Brain microvascular endothelial cell (primary cell): Measurements from ENCODE around the gene CNIH3.

ENCODE experiments used
- DNase-seq: peaks from one replicate; pipeline ENCODE4 v3.0.0-alpha.2; 2020
- H3K27ac ChIP-seq: fragments of 250-450 bp; sonication (Bioruptor Pico); 2 replicates; pipeline ENCODE4 v1.5.1; 2020; ENCODE audit warnings: mild to moderate bottlenecking, moderate library complexity
- H3K27me3 ChIP-seq: fragments of 250-450 bp; sonication (Bioruptor Pico); replicated peaks from 2 replicates; pipeline ENCODE4 v1.5.1; 2020; ENCODE audit warnings: mild to moderate bottlenecking
- H3K36me3 ChIP-seq: fragments of 250-450 bp; sonication (Bioruptor Pico); replicated peaks from 2 replicates; pipeline ENCODE4 v1.5.1; 2020; ENCODE audit warnings: mild to moderate bottlenecking
- H3K4me3 ChIP-seq: 2 replicates; pipeline ENCODE4 v1.5.1; 2011; ENCODE audit warnings: low read depth, mild to moderate bottlenecking, control low read depth, low read length, moderate library complexity
- in situ Hi-C: cut with HindIII; loops from 2 replicates; pipeline ENCODE4 v1.10.0; 2017; ENCODE audit warnings: low sequenced_read_pairs, low pct_ligation_motif_present
- TF ChIP-seq, protein P1 (sequence below): IDR thresholded peaks from 2 replicates; pipeline ENCODE4 v1.5.1; 2011; ENCODE audit warnings: low read depth, mild to moderate bottlenecking, moderate library complexity, low read length, control low read depth, inconsistent platforms; ENCODE audit errors: missing control alignments

CNIH3 gene

DNA sequence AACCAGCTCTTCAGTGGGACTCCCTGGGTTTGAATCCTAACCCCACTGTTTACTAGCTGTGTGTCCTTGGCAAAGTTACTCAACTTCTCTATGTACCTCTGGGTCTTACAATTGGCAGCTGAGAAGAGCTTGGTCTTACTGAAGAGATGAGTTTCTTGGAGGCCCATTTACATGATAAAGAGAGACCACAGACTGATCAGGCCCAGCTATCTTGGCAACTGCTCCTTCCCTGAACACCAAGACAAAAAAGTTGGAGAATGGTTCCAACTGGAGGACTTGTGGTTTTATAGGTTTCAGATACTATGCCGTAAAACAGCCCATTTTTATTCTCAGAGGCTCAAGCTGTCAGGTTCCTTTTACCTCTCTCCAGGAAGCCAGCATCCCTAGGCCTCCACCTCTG is 24.8 kb upstream of the CNIH3 start:
- H3K27me3 ChIP-seq, result no peaks in the 10 kb centered on the region
- in situ Hi-C loops, result no loop called here
- H3K4me3 ChIP-seq, result no peak overlapping the region
- TF ChIP-seq, protein P1, sequence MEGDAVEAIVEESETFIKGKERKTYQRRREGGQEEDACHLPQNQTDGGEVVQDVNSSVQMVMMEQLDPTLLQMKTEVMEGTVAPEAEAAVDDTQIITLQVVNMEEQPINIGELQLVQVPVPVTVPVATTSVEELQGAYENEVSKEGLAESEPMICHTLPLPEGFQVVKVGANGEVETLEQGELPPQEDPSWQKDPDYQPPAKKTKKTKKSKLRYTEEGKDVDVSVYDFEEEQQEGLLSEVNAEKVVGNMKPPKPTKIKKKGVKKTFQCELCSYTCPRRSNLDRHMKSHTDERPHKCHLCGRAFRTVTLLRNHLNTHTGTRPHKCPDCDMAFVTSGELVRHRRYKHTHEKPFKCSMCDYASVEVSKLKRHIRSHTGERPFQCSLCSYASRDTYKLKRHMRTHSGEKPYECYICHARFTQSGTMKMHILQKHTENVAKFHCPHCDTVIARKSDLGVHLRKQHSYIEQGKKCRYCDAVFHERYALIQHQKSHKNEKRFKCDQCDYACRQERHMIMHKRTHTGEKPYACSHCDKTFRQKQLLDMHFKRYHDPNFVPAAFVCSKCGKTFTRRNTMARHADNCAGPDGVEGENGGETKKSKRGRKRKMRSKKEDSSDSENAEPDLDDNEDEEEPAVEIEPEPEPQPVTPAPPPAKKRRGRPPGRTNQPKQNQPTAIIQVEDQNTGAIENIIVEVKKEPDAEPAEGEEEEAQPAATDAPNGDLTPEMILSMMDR, result no peak
- no peak overlapping the region for H3K27ac ChIP-seq
- no peak for DNase-seq
- H3K36me3 ChIP-seq, result no peaks in the 10 kb centered on the region

DNA sequence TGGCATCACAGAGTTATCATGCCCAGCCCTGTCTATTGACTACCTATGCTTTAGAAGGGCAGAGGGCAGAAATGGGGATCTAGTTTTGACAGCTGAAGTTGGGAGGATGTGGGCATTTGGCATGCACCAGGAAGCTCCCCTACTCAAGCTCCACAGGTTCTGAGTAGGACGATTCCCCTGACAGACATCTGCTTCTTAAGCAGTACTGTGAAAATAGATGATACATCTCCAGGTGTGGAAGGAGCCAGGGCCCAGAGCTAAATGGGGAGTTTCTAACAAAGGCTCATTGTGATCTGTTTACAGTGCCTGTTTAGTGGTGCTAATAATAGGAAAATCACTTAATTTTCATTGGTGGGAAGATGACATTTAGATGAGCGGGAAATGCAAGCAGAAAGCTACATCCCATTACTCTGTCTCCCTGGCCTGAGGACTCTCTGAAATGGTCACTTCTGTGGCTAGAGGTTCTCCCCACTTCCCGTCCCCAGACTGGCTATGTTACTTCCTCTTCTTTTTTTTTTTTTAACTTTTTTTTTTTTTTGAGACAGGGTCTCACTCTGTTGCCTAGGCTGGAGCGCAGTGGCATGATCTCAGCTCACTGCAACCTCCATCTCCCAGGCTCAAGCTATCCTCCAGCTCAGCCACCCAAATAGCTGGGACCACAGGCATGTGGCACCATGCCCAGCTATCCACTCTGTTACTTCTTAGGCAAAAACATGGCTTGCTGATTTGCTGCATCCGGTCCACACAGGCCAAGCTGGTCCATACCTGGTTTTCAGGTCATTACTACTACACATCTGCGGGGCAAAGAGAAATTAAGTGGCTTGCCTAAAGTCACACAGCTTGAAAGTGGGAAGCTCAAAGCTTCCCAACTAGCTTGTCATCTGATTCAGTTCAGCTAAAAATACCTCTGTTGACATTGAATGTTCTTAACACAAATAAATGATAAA is 23.2 kb upstream of the CNIH3 start:
- peak; percentile 84 for DNase-seq
- Histone ChIP-seq H3K4me3 (no peak overlapping the region), H3K36me3 (no peaks in the 10 kb centered on the region), H3K27ac (no peak overlapping the region), H3K27me3 (no peaks in the 10 kb centered on the region)
- TF ChIP-seq, protein P1, result no peak
- in situ Hi-C loops, result no loop called here

DNA sequence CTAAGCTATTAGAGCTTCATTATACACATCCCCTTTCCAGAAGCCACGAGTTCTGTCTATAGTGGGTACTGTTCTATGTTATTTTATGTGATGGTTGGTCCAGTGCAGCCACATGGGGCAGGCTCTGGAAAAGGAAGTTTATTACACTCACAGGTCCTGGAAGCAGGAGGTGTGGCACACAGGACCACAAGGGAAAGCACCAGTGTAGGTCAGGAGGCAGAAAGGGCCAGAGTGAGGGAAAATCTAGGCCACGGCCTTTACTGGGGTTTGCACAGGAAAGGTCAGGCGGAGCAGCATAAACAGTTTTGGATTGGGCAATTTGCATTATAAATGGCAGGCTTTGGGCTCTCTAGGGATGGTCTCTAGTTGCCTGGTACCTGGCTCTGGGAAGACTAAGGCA is 21.8 kb upstream of the CNIH3 start:
- DNase-seq, result no peak
- in situ Hi-C loops, result no loop called here
- H3K4me3 ChIP-seq, result no peak overlapping the region
- H3K27me3 ChIP-seq, result no peaks in the 10 kb centered on the region
- no peaks in the 10 kb centered on the region for H3K36me3 ChIP-seq
- TF ChIP-seq, protein P1, result no peak
- no peak overlapping the region for H3K27ac ChIP-seq

DNA sequence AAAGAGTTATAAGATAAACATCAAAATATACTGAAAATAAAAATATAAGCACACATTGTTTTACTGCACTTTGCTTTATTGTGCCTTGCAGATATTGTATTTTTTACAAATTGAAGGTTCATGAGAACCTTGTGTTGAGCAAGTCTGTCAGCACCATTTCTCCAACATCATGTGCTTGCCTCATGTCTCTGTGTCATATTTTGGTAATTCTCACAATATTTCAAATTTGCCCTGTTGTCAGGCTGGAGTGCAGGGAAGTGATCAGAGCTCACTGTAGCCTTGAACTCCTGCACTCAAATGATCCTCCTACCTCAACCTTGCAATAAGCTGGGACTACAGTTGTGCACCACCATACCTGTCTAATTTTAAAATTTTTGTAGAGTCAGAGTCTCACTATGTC is 21.3 kb upstream of the CNIH3 start:
- H3K27me3 ChIP-seq, result no peaks in the 10 kb centered on the region
- H3K27ac ChIP-seq, result no peak overlapping the region
- no peaks in the 10 kb centered on the region for H3K36me3 ChIP-seq
- no peak for DNase-seq
- TF ChIP-seq, protein P1, result no peak
- in situ Hi-C loops, result no loop called here
- H3K4me3 ChIP-seq, result no peak overlapping the region

DNA sequence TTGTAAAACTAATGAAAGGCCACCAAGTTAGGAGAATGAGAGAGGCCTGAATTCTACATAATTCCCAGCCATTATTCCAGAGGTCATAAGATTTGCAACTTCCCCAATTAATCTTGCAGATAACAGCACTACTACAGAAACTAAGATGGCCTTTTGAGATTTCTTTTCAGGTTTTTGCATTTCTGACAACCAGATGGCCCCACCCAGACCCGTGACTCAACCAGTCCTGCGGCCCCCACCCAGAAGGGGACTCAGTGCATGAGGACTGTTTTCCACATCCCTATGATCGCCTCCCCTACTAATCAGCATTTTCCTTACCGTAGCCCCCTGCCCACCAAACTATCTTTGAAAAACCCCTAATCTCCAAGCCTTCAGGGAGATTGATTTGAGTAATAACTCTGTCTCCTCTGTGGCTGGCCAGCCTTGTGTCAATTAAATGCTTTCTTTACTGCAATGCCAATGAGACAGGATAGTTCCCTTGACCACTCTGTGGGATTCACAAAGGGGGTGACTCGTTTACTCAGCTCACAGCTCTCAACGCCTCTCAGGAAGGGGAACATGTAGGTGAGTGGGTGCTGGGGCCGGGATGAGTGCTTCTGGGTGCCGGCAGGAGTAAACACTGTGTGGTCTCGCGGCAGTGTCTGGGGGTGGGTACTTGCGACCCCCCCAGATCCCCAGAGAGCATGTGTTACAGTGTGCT is 10.5 kb upstream of the CNIH3 start:
- TF ChIP-seq, protein P1, result no peak
- Histone ChIP-seq H3K4me3 (no peak overlapping the region), H3K36me3 (no peaks in the 10 kb centered on the region), H3K27ac (no peak overlapping the region), H3K27me3 (no peaks in the 10 kb centered on the region)
- in situ Hi-C loops, result loop anchor here (25.0 kb wide), 1 partner anchor 93 kb away; no protein-coding TSS in a partner anchor
- DNase-seq, result no peak
